HCT116 (cell line): ENCODE results near the gene TMPRSS3.

Source experiments
- CEBPB ChIP-seq: IDR thresholded peaks from 2 replicates; pipeline ENCODE4 v1.6.1; 2012; ENCODE audit warnings: low read depth
- CTCF ChIP-seq, 3 experiments: fragments of 200-600 bp in 1 of 3; sonication (generic) in 1 of 3; IDR thresholded peaks in 2 of 3; conservative IDR thresholded peaks in 1 of 3; 2 replicates each; pipeline ENCODE4 v1.5.1; 2012 to 2017; ENCODE audit warnings: low read depth in 2 of 3, low read length in 2 of 3, antibody characterized with exemption in 1 of 3, borderline replicate concordance in 1 of 3, control low read depth in 1 of 3, mild to moderate bottlenecking in 1 of 3, mixed read lengths in 1 of 3, mixed run types in 1 of 3, moderate library complexity in 1 of 3; ENCODE audit not compliant: insufficient read depth in 1 of 3
- EGR1 ChIP-seq: IDR thresholded peaks from 2 replicates; pipeline ENCODE4 v1.6.1; 2012; ENCODE audit warnings: low read depth
- EZH2 ChIP-seq: fragments of 200-600 bp; sonication (generic); IDR thresholded peaks from 2 replicates; pipeline ENCODE4 v1.6.1; 2017; ENCODE audit warnings: antibody characterized with exemption, mixed run types
- EZH2phosphoT487 ChIP-seq: fragments of 200-600 bp; IDR thresholded peaks from 2 replicates; pipeline ENCODE4 v1.6.1; 2018; ENCODE audit warnings: antibody characterized with exemption, borderline replicate concordance
- MAX ChIP-seq: IDR thresholded peaks from 2 replicates; pipeline ENCODE4 v1.6.1; 2012
- POLR2A ChIP-seq: IDR thresholded peaks from 2 replicates; pipeline ENCODE4 v1.7.0; 2011; ENCODE audit warnings: borderline replicate concordance; ENCODE audit not compliant: insufficient read depth, insufficient read length; ENCODE audit errors: extremely low read depth
- POLR2AphosphoS5 ChIP-seq: IDR thresholded peaks from 2 replicates; pipeline ENCODE4 v1.6.1; 2011; ENCODE audit warnings: mild to moderate bottlenecking, low read depth, low read length, moderate library complexity
- RAD21 ChIP-seq: IDR thresholded peaks from 2 replicates; pipeline ENCODE4 v1.6.1; 2012; ENCODE audit warnings: low read depth, mild to moderate bottlenecking
- SP1 ChIP-seq: IDR thresholded peaks from 2 replicates; pipeline ENCODE4 v1.6.1; 2012; ENCODE audit warnings: low read depth
- YY1 ChIP-seq: IDR thresholded peaks from 2 replicates; pipeline ENCODE4 v1.6.1; 2011; ENCODE audit warnings: low read length, low read depth, moderate library complexity, mild to moderate bottlenecking; ENCODE audit not compliant: insufficient replicate concordance; ENCODE audit errors: extremely low read depth
- ZFX ChIP-seq: fragments of 450-650 bp; IDR thresholded peaks from 2 replicates; pipeline ENCODE4 v1.6.1; 2017
- ZNF274 ChIP-seq: fragments of 200-500 bp; sonication (Bioruptor generic); IDR thresholded peaks from 2 replicates; pipeline ENCODE4 v1.6.1; 2014; ENCODE audit warnings: mild to moderate bottlenecking, low read depth, low read length, inconsistent platforms

DNA sequence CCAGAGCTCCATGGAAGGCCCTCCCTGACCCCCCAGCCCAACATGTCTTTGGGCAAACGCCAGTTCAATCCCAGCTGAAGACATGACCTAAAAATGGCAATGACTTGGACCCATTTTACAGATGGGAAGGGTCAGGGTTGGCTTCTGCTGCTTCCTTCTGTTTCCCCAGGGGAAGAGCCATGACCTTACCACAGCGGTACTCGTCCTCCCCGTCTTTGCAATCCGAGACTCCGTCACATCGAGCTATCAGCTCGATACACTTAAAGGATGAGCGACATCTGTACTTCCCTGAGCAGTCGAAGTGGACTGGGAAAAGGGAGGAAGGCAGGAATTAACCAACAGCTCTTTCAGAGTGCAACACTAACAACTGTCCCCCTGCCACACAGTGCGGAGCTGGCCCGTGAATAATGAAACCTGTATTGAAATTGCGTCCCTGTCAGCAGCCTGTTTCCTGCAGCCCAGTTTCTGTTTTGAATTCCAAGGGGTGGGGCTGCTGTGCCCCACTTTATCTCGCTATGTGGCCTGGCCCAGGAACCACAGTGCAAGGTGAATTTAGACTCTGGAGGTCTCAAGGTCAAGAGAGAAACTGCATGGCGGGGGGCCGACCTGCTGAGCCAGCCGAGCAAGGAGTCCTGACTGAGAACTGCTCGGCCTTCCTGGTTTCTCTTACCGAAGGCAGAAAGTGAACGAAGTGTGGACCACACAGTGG, 7.0 kb downstream of the TMPRSS3 start:
- TF ChIP-seq MAX: no peak
- no peak for TF ChIP-seq EGR1
- TF ChIP-seq CTCF (IDR thresholded peaks at IDR 0.05 in 2 of 3, conservative IDR thresholded peaks at IDR 0.05 in 1 of 3; ENCODE audit: borderline replicate concordance in 1 of 3, insufficient read depth in 1 of 3, low read depth in 2 of 3, low read length in 2 of 3): no peak
- no peak for TF ChIP-seq CEBPB
- no peak for TF ChIP-seq EZH2
- no peak for TF ChIP-seq POLR2A
- no peak for TF ChIP-seq ZNF274
- no peak for TF ChIP-seq YY1
- TF ChIP-seq POLR2AphosphoS5: no peak
- TF ChIP-seq RAD21: no peak
- TF ChIP-seq SP1: no peak
- no peak for TF ChIP-seq EZH2phosphoT487
- no peak for TF ChIP-seq ZFX
